Dermis blood vessel endothelial cell (primary cell): ENCODE results near the gene APBB1. TPM values are rescaled to one million over a fixed set of nuclear protein-coding genes. Genes with fewer than 3 reads are reported as not detected.

ENCODE experiments used
- DNase-seq: peaks from one replicate; pipeline ENCODE4 v3.0.0; 2010
- total RNA-seq: library from RNA; depleted of rRNA; stranded (reverse); fragments of >200 nt; gene quantifications from 2 replicates; pipeline ENCODE4 v1.2.3, GENCODE V29; 2014

Gene APBB1
- total RNA-seq, result 43.9 and 52.9 TPM in 2 replicates

DNA sequence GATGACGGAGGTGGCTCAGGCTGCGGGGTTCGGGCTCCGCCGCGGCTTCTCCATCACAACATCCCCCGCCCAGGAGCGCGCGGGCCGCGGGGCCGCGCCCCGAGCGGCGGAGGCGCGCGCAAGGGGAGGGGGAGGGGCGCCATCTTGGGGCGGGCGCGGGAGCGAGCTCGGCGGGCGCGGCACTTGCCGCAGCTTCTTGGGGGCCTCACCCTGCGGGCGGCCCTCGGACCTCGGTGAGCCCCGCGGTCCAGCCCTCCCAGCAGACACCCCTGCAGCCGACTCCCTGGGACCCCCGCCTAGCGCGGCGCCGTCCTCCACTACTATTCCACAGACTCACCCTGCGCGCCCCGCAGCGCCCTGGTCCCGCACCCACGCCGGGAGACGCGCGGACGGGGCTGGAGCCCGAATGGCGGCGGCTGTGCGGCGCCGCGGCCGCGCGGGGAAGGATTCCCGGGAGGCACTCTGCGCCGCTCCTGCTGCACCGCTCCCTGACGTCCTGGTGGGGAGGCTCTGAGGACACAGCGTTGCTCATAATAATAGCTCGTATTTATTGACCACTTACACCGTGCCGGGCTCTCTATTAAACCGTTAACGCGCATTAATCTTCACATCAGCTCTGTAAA lies at the start of gene APBB1:
APBB1 (minus strand) TSS at position 86 of the 623 bp plus-strand sequence. CDS start 7,747 bp downstream, outside the sequence.
- peak; percentile 70 for DNase-seq

DNA sequence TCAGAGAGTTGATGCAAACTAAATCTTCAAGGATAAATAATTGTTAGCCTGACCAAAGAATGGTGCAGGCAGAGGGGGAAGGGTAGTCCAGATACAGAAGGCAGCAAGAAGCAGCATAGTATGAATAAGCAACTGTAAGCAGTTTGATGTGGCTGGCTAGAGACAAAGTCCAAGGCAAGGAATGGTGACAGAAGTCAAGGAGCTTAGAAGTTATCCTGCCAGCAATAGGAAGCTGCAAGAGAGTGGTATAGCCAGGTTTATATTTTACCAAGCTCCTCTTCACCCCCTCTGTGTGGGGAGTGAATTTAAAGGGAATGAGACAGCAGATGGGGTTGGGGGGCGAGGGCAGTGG lies 40.2 kb upstream of the APBB1 start:
- DNase-seq, result no peak

DNA sequence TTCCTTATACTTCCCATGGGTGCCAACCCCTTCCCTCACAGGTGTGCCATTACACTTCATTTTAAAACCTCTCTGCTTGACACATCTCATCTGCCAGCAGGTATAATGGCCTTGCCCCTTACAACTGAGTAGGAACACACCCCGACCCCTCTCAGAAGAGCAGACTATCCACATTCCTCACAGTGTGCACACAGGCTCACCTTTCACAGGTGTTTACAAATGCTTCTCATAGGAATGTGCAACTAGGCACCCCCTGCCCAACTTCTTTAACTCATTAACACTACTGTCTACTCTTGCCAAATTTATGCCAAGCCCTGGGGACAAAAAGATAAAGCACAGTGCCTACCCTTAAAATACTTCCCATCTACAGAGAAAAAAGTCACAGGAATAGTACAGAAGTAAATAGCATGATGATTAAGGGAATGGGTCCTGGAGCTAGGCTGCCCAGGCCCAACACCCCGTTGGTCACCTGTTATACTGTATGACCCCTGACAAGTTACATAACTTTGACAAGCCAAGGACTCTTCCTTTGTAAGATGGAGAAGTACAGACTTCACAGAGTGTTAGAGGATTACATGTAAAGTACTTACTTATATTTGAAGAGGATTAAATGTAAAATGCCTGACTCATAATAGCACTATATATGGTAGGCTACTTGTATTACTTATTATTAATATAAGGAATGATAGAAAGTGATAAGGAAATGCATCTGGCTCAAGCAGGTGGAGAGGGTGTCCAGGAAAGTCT lies 39.6 kb upstream of the APBB1 start:
- DNase-seq, result no peak

DNA sequence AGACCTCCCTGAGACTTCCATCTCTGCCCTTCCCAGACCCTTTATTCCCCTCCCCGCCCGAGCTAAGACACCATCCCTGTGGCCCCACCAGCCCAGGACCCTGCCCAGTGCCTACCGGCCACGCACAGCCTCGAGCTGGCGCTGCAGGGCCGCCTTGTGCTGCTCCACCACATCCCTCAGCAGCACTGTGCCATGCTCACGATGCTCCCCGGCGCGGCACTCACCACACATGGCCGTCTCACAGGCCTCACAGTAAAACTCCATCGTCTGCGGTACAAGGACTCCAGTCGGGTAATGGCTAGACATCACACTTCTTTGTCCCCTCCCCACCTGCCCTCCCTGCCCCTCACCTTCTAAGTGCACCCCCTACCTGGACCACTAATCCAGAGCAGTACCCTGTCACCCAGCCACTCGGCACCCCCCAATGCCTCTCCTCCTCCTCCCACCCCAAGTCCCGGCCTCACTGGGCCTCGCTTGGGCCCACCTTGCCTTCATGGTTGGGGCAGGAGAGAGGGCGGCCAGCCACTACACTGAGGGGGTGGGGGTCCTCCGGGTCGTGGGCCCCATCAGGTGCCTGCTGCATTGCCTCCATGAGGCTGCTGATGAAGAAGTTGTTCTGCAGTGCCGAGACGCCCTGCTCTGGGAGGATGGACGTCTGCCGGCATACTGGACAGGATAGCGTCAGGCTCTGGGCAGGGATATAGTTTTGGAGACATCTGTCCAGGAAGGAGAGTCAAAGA lies 38.9 kb upstream of the APBB1 start:
- no peak for DNase-seq

DNA sequence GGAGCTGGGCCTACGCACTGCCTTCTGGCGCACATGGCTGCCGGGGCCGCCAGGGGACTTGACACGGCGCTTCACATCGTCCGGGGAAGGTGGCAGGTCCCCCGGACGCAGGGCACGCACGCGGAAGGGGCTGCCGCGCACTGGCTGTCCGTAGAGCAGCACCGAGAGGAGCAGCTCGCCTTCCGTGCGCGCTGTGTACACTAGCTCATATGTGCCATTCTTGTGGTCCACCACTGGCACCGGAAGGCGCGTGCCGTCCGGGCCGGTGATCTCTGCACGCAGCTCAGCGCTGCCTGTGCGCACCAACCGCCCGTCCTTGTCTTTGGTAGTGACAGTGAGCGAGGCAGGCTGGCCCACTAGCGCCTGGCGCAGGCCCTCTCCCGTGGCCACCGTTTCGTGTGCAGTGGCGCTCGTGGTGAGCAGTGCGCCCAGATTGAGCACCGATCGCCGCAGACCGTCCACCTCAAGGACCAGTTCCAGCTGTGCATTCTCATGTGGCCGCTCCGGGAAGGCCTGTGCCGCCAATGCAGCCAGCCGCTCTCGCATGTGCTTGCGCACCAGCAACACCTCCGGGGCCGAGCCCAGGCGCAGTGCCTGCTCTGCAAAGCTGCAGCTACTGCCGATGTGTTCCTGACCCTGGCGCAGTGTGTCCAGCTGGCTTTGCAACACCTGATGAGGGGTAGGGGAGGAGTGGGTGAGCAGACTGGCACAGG lies 37.6 kb upstream of the APBB1 start:
- DNase-seq, result no peak

DNA sequence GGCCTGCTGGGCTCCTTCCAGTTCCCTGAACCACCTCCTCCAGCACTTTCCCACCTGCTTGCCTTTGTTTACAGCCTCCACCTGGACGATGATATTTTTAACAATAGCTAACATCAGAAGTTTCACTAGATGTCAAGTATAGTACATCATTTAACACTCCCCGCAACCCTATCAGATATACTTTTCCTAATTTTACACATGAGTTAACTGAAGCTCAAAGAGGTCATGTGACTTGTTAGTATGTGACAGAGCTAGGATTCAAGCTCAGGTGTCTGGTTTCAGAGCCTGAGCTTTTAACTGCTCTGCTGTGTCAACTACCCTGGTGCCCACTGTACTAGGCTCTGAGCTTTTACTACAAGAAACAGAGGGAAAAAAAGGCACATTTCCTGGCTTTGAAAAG lies 36.2 kb upstream of the APBB1 start:
- no peak for DNase-seq

DNA sequence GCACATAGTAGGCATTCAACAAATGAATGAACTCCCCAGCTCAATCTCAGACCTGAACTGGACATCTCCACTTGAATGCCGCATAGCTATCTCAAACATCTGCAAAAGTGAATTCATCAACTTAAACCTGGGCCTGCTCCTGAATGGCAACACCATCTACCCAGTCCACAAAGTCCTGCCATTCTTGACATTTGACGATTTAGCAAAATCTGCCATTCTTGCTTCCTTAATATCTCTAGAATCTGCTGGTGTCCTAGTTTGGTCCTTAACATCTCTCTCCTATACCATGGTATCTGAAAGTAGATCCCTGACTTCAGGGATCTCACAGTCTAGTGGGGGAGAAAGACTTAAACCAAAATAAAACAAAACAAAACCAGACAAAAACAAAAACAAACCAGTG lies 34.3 kb upstream of the APBB1 start:
- no peak for DNase-seq

DNA sequence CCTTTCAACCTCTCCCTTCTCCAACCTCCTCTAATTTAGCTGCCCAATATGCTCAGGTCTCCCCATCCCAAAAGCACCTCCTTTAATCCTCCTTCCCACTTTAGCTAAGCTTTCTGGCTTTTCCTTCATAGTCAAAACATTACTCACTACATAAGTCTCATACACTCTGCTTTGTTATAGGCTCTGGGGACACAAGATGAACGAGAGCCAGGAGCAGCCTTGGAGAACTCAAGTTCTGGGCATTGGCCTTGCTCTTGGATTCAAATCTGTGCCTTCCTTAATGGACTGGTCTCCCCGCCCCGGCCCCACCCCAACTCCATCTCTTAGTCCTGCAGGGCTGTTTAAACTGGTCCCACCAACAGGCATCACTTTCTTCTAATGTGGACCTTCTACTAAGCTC lies 33.3 kb upstream of the APBB1 start:
- DNase-seq, result no peak

DNA sequence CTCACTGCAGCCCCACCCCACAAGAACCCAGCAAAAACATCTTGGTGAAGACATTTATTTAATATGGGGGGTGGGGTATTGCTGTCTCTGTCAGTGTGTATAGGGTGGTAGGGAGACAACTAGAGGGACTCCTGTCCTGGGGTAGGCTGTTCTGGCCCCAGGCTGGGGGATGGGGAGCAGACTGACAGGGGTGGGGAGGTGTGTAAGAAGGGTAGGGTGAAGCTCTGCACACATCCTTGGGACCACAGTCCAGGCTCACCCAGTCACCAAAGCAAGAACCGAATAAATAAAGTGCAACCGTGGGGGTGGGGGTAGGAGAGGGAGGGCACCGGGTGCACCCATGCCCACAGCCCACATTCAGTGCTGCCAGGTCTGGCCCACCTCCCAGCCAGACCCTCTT lies 29.7 kb upstream of the APBB1 start:
- DNase-seq, result no peak

DNA sequence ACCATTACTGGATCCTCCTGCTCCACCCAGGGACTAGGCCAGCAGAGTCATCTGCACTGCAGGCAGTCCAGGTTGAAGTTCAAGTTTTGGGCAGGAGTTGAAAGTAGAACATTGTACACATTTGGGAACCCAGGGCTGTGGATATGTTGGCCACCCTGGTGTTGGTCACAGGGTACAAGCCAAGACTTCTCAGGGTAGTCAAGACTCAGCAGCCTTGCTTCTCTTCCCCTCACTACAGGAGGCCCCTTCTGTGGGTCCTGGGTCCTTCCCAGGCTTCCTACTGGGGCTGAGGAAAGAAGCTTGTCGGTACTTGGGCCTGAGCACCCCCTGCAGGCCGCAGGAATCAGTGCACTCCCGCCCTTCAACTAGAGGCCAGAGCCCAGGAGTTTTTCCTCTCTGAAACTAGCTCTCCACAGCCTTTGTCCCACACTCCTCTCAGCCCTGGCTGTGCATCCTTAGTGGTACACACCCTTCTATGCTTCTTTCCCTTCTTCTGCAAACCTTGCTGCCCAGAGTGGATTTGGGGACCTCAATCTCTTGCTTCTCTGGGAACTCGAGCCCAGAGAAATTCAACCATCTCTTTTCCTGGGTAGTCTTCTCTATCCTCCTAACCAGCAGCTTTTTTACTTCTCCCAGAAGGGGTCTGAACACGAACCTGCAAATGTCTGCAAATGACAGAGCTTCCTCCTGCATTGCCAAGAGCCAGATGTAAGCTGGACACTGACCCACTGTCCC lies 24.5 kb upstream of the APBB1 start:
- DNase-seq, result peak; percentile 74

DNA sequence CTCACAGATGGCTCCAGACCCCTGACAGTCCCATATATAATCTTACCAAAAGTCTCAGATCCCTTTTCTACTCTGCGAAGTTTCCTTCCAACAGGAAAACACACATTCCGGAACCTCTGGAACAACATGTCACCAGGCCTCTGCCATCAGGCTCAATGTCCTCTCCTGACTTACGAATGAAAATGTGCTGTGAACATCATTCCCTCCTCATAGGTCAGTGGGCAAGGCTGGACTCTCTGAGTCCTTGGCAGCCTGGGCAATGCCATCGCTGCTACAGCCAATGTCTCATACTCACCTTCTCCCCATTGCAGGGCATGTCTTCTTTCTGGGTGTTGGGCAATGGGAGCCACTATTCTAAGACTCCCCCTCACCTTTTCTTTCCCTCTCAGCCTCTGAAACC lies 23.5 kb upstream of the APBB1 start:
- DNase-seq, result no peak

DNA sequence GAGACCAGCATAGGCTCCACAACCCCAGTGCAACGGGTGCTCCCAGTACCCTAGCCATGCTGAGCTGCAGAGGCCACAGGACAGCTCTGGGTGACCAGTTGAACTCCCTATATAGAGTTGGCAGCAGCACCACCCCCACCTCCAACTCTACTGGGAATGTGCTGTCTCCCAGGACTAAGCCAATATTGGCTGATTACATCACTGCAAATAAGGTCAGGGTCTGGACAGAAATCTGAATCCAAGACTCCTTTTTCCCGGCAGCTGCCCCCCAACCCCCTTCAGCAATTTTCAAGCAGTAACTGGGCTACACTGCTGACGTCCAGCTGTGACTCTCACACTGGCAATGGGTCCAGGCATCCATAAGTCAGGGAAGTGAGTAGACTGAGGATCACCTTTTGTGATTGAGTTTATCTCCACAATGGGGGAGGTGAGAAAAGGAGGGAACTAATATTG lies 22.0 kb upstream of the APBB1 start, which contains the start of gene HPX:
HPX (minus strand) TSS at position 82 of the 453 bp plus-strand sequence; CDS start at position 58, 24 bp downstream.
- DNase-seq, result no peak

DNA sequence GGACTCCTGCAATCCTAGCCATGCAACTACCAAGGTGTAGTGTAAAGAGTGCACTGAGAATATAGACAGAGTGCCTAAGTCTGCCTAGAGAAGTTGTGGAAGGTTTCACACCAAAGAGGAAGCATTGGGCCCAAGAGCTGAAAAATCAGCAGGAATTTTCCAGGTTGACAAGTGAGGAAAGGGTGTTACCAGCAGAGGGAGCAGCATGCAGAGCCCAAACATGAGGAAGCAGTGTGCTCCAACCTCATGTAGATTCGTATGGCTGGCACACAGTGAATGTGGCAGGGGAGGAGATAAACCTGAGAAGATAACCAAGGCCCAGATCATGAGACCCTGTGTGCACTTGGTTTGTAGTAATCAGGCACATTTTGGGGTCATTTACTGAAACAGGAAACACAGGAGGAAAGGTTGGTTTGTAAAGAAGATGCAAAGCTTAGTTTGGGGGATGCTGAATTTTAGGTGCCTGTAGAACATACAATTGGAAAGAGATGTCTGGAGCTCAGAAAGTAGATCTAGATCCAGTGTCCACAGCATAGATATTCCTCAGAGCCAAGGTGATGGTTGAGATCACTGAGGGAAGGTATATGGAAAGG lies 20.2 kb upstream of the APBB1 start:
- DNase-seq, result peak; percentile 79

DNA sequence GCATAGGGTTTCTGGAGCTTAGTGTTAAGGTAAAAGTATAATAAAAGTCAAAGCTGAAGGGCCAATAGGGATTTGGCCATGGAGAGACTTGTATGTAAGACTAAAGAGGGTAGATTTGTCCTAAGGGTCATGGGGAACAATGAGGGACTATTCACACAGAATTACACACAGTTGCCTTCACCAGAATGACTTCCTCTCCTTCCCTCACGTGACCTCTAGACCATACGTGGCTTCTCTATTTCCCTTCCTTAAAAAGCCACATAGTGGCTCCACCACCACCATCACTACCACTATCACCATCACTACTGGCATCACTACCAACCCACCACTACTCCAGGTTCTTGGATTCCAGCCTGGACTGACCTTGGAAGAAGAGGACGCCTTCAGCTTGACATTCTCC lies 19.1 kb upstream of the APBB1 start:
- no peak for DNase-seq

DNA sequence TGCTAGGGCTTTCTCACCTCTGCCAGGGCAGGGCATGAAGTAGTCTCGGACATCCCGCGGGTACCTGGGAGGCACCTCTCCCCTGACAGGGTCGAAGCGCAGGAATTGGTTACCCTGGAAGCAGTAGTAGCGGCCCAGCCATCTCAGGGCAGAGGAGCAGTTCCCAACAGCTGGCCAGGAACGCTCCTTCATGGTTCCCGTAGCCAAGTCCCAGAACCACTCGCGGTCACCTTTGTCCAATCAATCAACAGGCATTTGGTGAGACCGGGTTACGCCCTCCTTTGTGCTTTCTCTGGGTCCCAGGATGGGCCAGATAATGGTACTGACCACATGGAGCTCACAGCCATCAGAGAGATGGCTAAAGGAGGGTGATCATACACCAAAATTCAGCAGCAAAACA lies 18.5 kb upstream of the APBB1 start:
- DNase-seq, result no peak

DNA sequence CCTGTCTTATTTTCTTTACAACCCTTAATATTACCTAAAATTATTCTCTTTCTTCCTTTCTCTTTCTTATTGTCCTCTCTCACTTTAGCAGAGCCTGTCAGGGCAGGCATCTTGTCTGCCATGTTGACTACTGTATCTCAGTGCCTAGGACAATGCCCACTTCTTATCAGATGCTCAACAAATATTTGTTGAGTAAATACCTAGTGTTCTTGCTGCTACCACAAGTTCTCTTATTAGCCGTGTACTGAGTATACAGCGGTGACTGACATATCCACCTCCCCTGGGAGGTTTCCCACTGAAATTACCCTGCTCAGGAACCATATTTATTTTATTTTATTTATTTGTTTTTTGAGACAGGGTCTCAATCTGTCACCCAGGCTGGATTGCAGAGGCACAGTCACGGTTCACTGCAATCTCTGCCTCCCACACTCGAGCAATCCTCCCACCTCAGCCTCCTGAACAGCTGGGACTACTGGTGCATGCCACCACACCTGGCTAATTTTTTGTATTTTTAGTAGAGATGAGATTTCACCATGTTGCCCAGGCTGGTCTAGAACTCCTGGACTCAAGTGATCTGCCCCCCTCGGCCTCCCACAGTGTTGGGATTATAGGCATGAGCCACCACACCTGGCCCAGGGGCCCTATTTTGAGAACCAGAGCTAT lies 15.2 kb upstream of the APBB1 start:
- no peak for DNase-seq

DNA sequence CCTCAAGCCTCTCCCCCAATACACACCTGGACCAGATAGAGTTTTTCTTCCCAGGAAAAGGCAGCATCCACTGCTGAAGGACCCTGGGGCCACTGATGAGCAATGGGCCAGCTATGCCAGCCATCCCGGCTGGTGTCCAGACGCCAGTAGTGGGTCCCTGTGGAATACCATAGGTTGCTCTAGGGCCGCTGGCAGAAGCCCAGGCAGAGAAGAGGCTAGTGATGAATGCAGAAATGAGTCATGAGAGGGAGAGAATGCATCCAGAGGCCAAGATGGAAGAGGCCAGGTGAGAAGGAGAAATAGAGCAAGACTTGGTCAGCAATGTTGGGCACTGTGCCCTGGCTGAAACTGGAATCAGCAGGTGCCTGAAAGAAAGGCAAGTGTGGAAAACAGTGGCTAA lies 13.0 kb upstream of the APBB1 start:
- no peak for DNase-seq

DNA sequence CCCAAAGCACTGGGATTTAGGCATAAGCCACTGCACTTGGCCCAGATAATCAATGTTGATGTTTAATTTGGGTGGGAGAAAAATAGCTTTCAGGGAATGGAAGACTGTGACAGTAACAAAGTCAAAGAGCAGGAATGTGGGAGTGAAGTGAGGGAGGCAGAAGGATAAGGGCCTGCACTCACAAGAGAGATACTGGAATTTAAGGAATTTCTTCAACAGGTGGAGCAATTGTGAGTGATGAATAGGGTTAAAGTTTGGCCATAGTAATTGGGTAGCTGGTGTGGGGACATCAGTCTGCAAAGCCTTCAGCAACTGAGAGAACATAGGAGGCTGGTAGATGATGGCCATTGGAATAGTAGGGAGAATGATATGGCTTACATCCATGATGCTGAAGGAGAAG lies 8.6 kb upstream of the APBB1 start:
- DNase-seq, result no peak

DNA sequence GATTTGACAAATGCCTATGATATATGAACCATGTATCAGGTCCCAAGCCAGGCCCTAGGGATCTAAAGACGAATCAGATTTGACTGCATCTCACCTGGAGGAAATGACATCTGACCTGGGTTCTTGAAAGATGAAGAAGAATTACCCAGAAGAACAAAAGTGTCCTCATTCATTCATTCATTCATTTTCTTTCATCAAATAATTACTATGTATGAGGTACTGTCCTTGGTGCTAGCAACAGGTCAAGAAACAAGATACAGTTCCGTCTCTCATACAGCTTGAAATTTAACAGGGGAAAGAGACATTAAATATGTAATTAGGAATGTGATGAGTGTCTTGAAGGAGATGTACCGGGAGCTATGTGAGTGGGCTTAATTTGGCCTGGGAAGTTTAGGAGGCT lies 1.8 kb upstream of the APBB1 start:
- no peak for DNase-seq

DNA sequence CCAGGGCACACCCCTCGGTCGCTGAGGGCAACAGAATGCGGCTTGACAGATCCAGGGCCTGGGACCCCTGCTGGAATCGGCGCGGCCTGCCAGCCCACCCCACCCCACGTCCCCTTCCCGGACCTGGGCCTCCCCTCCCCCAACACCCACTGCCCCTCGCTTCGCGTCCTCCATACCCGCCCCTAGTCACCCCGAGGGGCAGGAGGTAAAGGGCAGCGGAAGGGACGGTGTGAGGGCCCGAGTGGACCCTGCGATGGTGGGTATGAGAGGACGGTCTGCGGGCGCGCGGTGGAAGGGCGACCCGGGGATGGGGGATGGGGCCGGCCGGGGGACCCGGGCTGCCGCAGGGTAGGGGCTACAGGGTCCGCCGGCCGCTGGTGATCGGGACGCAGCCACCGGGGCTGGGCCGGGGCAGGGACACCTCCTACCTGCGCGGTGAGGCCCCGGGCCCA lies 311 bp downstream of the APBB1 start:
- DNase-seq, result peak; percentile 7

DNA sequence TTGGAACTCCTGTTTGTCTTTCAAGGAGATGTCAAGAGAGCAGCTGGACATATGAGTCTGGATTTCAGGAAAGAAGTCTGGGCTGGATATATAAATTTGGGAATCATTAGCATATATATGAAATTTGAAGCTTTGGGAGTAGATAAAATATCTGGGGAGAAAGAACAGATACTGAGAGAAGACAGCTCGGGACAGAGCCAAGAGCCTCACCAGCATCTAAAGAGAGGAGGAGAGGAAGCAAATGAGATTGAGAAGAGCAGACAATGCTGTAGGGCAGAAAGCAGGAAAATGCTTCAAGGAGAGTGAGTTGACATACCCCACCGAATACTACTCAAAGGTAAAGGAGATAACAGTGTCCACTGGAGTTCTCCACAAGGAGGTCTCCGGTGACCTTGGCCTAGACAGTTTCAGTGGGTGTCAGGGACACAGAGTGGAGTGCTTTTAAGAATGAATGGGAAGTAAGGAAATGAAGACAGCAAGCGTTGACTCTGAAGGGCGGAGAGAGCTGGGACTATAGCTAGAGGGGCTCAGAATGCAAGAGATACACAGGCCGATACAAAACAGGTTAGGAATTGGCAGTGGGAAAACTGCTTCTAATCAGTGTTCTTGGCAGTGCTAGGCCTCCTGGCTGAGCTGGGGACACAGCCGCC lies 862 bp downstream of the APBB1 start:
- DNase-seq, result peak; percentile 19
